CD4-positive, alpha-beta T cell treated with Interleukin-12 subunit alpha and Interleukin-12 subunit beta, for 1 hour (primary cell): ENCODE measurements around the gene PRPF31.
"Not testable (repeated sequence)": the region's sequence is repeated elsewhere in the genome, so short reads cannot be mapped to it uniquely, and the experiment has no call there.

Experiments used
- DNase-seq: peaks from one replicate; pipeline ENCODE4 v3.0.0-alpha.2; 2020

The PRPF31 gene

GRCh38 chr19:54164369-54165068 is 49.0 kb downstream of the PRPF31 start:
- DNase-seq: peak; percentile 78

- DNase-seq: no peak
Measured at GRCh38 chr19:54165222-54165621, 49.7 kb downstream of the PRPF31 start.

GRCh38 chr19:54168174-54168917 is 52.8 kb downstream of the PRPF31 start:
- DNase-seq: peak; percentile 88

- DNase-seq: no peak
Measured at GRCh38 chr19:54169149-54169740, 53.7 kb downstream of the PRPF31 start.

- DNase-seq: not testable (repeated sequence)
Measured at GRCh38 chr19:54171736-54172431, 56.3 kb downstream of the PRPF31 start.

GRCh38 chr19:54172471-54173358 is 57.2 kb downstream of the PRPF31 start, which contains the start of gene TMC4:
Gene TMC4, minus strand, starts transcription at chr19:54173160. Its CDS starts 43 bp downstream, at chr19:54173117.
- DNase-seq: peak; percentile 20

GRCh38 chr19:54173359-54173699 is 57.8 kb downstream of the PRPF31 start:
- no peak for DNase-seq

GRCh38 chr19:54173951-54174834 is 58.6 kb downstream of the PRPF31 start:
- no peak for DNase-seq

- DNase-seq: peak; percentile 49
Measured at GRCh38 chr19:54178581-54179261, 63.2 kb downstream of the PRPF31 start.

GRCh38 chr19:54179262-54179852 is 63.8 kb downstream of the PRPF31 start:
- no peak for DNase-seq

- no peak for DNase-seq
Measured at GRCh38 chr19:54179921-54180461, 64.4 kb downstream of the PRPF31 start.

- no peak for DNase-seq
Measured at GRCh38 chr19:54180691-54181091, 65.1 kb downstream of the PRPF31 start.
